SU-DHL-6 (cell line): Measurements from ENCODE around the gene FAM32A.

Experiments used
- H2AFZ ChIP-seq: fragments of 200-600 bp; sonication (generic); 2 replicates; pipeline ENCODE4 v1.6.1; 2014; ENCODE audit warnings: low read depth, mild to moderate bottlenecking, moderate library complexity, mixed read lengths, antibody characterized with exemption, low read length; ENCODE audit not compliant: severe bottlenecking
- H3F3A ChIP-seq: fragments of 200-600 bp; shearing (Covaris generic); 2 replicates; pipeline ENCODE4 v1.6.0; 2016; ENCODE audit warnings: antibody characterized with exemption, mild to moderate bottlenecking; ENCODE audit not compliant: insufficient read depth
- H3K27ac ChIP-seq: fragments of 200-600 bp; sonication (generic); 2 replicates; pipeline ENCODE4 v1.5.1; 2016; ENCODE audit warnings: low read depth, mild to moderate bottlenecking, low read length, moderate library complexity, mixed read lengths
- H3K27me3 ChIP-seq: fragments of 200-600 bp; sonication (generic), shearing (Covaris generic); 2 replicates; pipeline ENCODE4 v1.6.0; 2014; ENCODE audit warnings: mild to moderate bottlenecking, low read length
- H3K36me3 ChIP-seq: fragments of 200-600 bp; sonication (generic); 2 replicates; pipeline ENCODE4 v1.6.1; 2014; ENCODE audit warnings: mild to moderate bottlenecking, low read length, mixed read lengths
- H3K4me2 ChIP-seq: fragments of 300-600, 200-600 bp; shearing (Covaris generic), sonication (generic); 2 replicates; pipeline ENCODE4 v1.6.0; 2014; ENCODE audit warnings: low read length, low read depth, mild to moderate bottlenecking; ENCODE audit not compliant: poor library complexity, severe bottlenecking
- H3K4me3 ChIP-seq: fragments of 200-600 bp; sonication (generic); 2 replicates; pipeline ENCODE4 v1.5.1; 2014; ENCODE audit warnings: antibody characterized with exemption, low read length, mild to moderate bottlenecking, mixed read lengths; ENCODE audit not compliant: insufficient read depth, poor library complexity, severe bottlenecking
- H3K79me2 ChIP-seq: fragments of 200-600 bp; sonication (generic); 2 replicates; pipeline ENCODE4 v1.6.1; 2014; ENCODE audit warnings: mild to moderate bottlenecking, low read length, moderate library complexity; ENCODE audit not compliant: insufficient read depth
- H3K9ac ChIP-seq: fragments of 200-600 bp; sonication (generic); 2 replicates; pipeline ENCODE4 v1.7.0; 2014; ENCODE audit warnings: mild to moderate bottlenecking, low read length
- H3K9me2 ChIP-seq: fragments of 200-600 bp; sonication (generic); replicated peaks from 2 replicates; pipeline ENCODE4 v1.6.1; 2014; ENCODE audit warnings: low read length; ENCODE audit not compliant: insufficient read depth
- H3K9me3 ChIP-seq: fragments of 200-600 bp; sonication (generic); 2 replicates; pipeline ENCODE4 v1.6.1; 2014; ENCODE audit warnings: low read length, mixed read lengths; ENCODE audit not compliant: insufficient read depth
- H4K20me1 ChIP-seq: fragments of 200-600 bp; sonication (generic); 2 replicates; pipeline ENCODE4 v1.6.1; 2014; ENCODE audit warnings: low read depth, mild to moderate bottlenecking, antibody characterized with exemption, low read length, moderate library complexity, mixed read lengths
- CTCF ChIP-seq: fragments of 200-600 bp; sonication (generic); IDR thresholded peaks from one replicate; pipeline ENCODE4 v1.5.1; 2017; ENCODE audit warnings: antibody characterized with exemption, mild to moderate bottlenecking, low read length, moderate library complexity; ENCODE audit not compliant: insufficient read depth, poor library complexity, severe bottlenecking
- EZH2phosphoT487 ChIP-seq: fragments of 200-600 bp; sonication (generic), shearing (Covaris generic); conservative IDR thresholded peaks from 2 replicates; pipeline ENCODE4 v1.6.1; 2018; ENCODE audit warnings: mild to moderate bottlenecking, antibody characterized with exemption, low read length, moderate library complexity, mixed read lengths

FAM32A gene

GRCh38 chr19:16197622-16198369, 12.6 kb downstream of the FAM32A start, which contains the start of gene AP1M1:
AP1M1 (plus strand) TSS chr19:16197911; CDS start chr19:16198027, 116 bp downstream.
- peak within 1 kb of the TSS; percentile 83 for H3K9ac ChIP-seq
- H3K4me2 ChIP-seq = peak within 1 kb of the TSS; percentile 98
- peaks cover 29% of the 10 kb centered on the region for H3K79me2 ChIP-seq
- peak within 1 kb of the TSS; percentile 21 for H2AFZ ChIP-seq
- no peaks in the 10 kb centered on the region for H3K36me3 ChIP-seq
- no peaks in the 10 kb centered on the region for H3K9me2 ChIP-seq
- peak within 1 kb of the TSS; percentile 64 for H3K27ac ChIP-seq
- H3K4me3 ChIP-seq = peak within 1 kb of the TSS; percentile 82
- TF ChIP-seq CTCF (no peak), EZH2phosphoT487 (no peak)
- peaks cover 3% of the 10 kb centered on the region; the same call in 1 of the 2 replicates for H3F3A ChIP-seq
- no peaks in the 10 kb centered on the region for H3K9me3 ChIP-seq
- no peaks in the 10 kb centered on the region for H3K27me3 ChIP-seq
- H4K20me1 ChIP-seq = no peaks in the 10 kb centered on the region

GRCh38 chr19:16198370-16198651, 13.1 kb downstream of the FAM32A start:
- no peaks in the 10 kb centered on the region for H3K9me2 ChIP-seq
- peaks cover 3% of the 10 kb centered on the region; the same call in 1 of the 2 replicates for H3F3A ChIP-seq
- no peaks in the 10 kb centered on the region for H3K9me3 ChIP-seq
- H3K79me2 ChIP-seq = peaks cover 29% of the 10 kb centered on the region
- no peak overlapping the region for H3K27ac ChIP-seq
- no peak overlapping the region for H2AFZ ChIP-seq
- TF ChIP-seq CTCF (no peak), EZH2phosphoT487 (no peak)
- H3K9ac ChIP-seq = peak overlapping the region; percentile 83
- peak overlapping the region; percentile 82 for H3K4me3 ChIP-seq
- H3K36me3 ChIP-seq = no peaks in the 10 kb centered on the region
- H3K27me3 ChIP-seq = no peaks in the 10 kb centered on the region
- peak overlapping the region; percentile 57 for H3K4me2 ChIP-seq
- H4K20me1 ChIP-seq = no peaks in the 10 kb centered on the region

GRCh38 chr19:16199275-16199932, 14.2 kb downstream of the FAM32A start:
- no peak overlapping the region for H2AFZ ChIP-seq

More at GRCh38 chr19:16199275-16199932, 14.2 kb downstream of the FAM32A start:
- Histone ChIP-seq H3K36me3 (no peaks in the 10 kb centered on the region), H3F3A (peaks cover 3% of the 10 kb centered on the region; the same call in 1 of the 2 replicates), H3K4me2 (peak overlapping the region; percentile 57), H4K20me1 (no peaks in the 10 kb centered on the region), H3K79me2 (peaks cover 29% of the 10 kb centered on the region), H3K9ac (0 out of 2 replicates have a peak overlapping the region, but pooled peaks have one; percentile 83), H3K27ac (no peak overlapping the region), H3K27me3 (no peaks in the 10 kb centered on the region), H3K9me3 (no peaks in the 10 kb centered on the region), H3K4me3 (no peak overlapping the region), H3K9me2 (no peaks in the 10 kb centered on the region)
- TF ChIP-seq CTCF = no peak
- no peak for TF ChIP-seq EZH2phosphoT487
